Activated CD4-positive, alpha-beta T cell treated with anti-CD3 and anti-CD28 coated beads for 36 hours (primary cell): Measurements from ENCODE around the gene NECTIN2. TPM values are rescaled to one million over a fixed set of nuclear protein-coding genes. Genes with fewer than 3 reads are reported as not detected.

Experiments used
- ATAC-seq: fragments of 200-7000 bp; cut with Tn5 transposase; one replicate; pipeline ENCODE4 v1.10.0; 2021; ENCODE audit warnings: mild to moderate bottlenecking, moderate library complexity
- CTCF ChIA-PET: fragments of 350-600 bp; sonication (Branson Sonifier 250); formaldehyde crosslinking; loops from one replicate; lab custom pipeline; 2021; ENCODE audit warnings: antibody characterized with exemption; lab: Charles Lee
- POLR2A ChIA-PET: fragments of 350-600 bp; sonication (Branson Sonifier 250); formaldehyde crosslinking; loops from one replicate; lab custom pipeline; 2021; ENCODE audit warnings: antibody characterized with exemption, inconsistent platforms; lab: Charles Lee
- DNase-seq: peaks from one replicate; pipeline ENCODE4 v3.0.0-alpha.2; 2020
- H3K27ac Mint-ChIP-seq: one replicate; pipeline ENCODE4 v1.8.0; 2021; ENCODE audit warnings: mixed read lengths
- H3K27me3 Mint-ChIP-seq: one replicate; pipeline ENCODE4 v1.8.0; 2021; ENCODE audit warnings: mixed read lengths
- H3K36me3 Mint-ChIP-seq: one replicate; pipeline ENCODE4 v1.8.0; 2021; ENCODE audit warnings: low read depth, mixed read lengths
- H3K4me1 Mint-ChIP-seq: one replicate; pipeline ENCODE4 v1.8.0; 2021; ENCODE audit warnings: mixed read lengths
- H3K4me3 Mint-ChIP-seq: one replicate; pipeline ENCODE4 v1.8.0; 2021; ENCODE audit warnings: mild to moderate bottlenecking, moderate library complexity, mixed read lengths
- H3K9me3 Mint-ChIP-seq: one replicate; pipeline ENCODE4 v1.8.0; 2021; ENCODE audit warnings: low read depth, mixed read lengths
- intact Hi-C, 2 experiments: fragments of 100-400 bp; cut with DNase I in 1 of 2; cut with micrococcal nuclease in 1 of 2; formaldehyde crosslinking; loops; one replicate each; pipeline versions ENCODE4 v1.14.2 to v1.15.1; 2022 to 2024; cut with DNase I, micrococcal nuclease
- total RNA-seq, 2 experiments: library from RNA; stranded (reverse); gene quantifications; one replicate each; pipeline ENCODE4 v1.2.3, GENCODE V29; 2021

NECTIN2 gene
- total RNA-seq: under 1 TPM; 0.80 to 0.93 TPM

DNA sequence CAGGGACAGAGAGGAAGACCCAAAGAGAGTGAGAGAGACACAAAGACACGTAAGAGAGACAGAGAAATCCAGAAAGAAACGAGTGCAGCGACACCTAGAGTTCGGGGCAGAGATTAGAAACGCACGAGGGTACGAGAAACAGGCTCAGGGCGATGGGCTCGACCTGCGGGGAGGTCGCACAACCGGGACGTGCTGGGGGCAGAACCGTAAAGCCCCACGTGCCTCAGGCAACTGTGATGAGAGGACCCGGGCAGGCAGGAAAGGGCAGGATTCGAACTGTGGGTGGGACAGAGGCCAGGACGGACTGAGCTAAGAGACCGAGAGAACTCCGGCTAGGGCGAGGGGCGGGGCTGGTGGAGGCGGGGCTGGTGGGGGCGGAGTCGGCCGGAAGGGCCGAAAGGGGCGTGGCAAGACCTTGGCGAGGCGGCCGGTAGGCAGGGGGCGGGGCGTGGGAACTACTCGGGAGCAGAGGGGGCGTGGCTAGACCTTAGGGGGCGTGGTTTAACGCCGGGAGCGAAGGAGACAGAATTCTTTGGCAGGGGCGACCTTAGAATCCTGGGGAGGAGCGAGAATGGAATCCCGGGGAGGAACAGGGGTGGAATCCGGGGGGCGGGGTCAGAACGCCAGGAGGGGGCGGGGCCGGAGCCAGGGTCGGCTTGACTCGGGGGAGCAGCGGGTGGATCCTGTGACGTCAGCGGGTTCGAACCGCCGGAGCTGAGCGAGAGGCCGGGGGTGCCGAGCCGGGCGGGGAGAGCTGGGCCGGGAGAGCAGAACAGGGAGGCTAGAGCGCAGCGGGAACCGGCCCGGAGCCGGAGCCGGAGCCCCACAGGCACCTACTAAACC is at the start of gene NECTIN2:
Gene NECTIN2 (plus strand): TSS at position 686 of the 843 bp plus-strand sequence. CDS start 229 bp downstream, outside the sequence.
- H3K4me1 Mint-ChIP-seq: peaks cover 21% of the 10 kb centered on the region
- H3K27ac Mint-ChIP-seq: peak within 1 kb of the TSS; percentile 10
- H3K27me3 Mint-ChIP-seq: peaks cover 21% of the 10 kb centered on the region
- peak within 1 kb of the TSS; percentile 73 for H3K4me3 Mint-ChIP-seq
- H3K36me3 Mint-ChIP-seq: no peaks in the 10 kb centered on the region
- intact Hi-C loops: loop anchor here (1.0 to 10.0 kb wide), 15 partner anchors 44 to 333 kb away; partner anchors contain the start of genes CLPTM1 (in 2 of the 2), BLOC1S3 (in 1 of the 2), CEACAM16 (in 1 of the 2) and RELB (in 1 of the 2)
- DNase-seq (peak; percentile 98), ATAC-seq (peak; percentile 77)
- ChIA-PET POLR2A (no interaction called here), CTCF (interaction anchor here (0.5 to 1.4 kb wide), 7 partner anchors 16 to 332 kb away, joined by 3 to 10 read pairs (median 3); partner anchors contain the start of gene TRAPPC6A)
- no peaks in the 10 kb centered on the region for H3K9me3 Mint-ChIP-seq

DNA sequence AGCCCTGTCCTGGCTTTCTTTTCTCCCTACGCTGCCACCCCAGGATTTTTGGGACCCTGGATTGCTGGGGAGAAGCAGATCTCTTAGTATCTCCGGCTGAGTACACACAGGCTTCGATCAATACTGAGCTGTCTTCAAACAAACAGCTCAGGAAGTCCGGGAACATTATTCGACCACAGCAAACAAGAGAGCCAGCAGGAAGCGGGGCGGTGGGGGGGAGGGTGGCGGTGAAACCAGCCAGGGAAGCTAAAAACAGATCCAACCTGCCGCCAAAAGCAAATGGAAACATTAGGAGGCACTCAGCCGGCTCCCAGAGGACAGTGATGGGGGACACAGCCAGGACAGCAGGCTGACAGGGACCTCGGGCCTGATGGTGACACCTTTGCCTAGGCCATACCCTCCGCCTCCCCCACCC is 49.4 kb upstream of the NECTIN2 start:
- ChIA-PET POLR2A (no interaction called here), CTCF (interaction anchor here (1.9 to 2.9 kb wide), 2 partner anchors 12 to 73 kb away, joined by 9 to 10 read pairs; no protein-coding TSS in a partner anchor)
- Mint-ChIP-seq H3K9me3 (no peaks in the 10 kb centered on the region), H3K27me3 (no peaks in the 10 kb centered on the region), H3K4me1 (peaks cover 11% of the 10 kb centered on the region), H3K27ac (no peak overlapping the region), H3K36me3 (no peaks in the 10 kb centered on the region), H3K4me3 (no peak overlapping the region)
- intact Hi-C loops: no loop called here
- ATAC-seq: no peak
- DNase-seq: no peak

- POLR2A ChIA-PET: no interaction called here
- intact Hi-C loops: loop anchor here (1.0 kb wide), 2 partner anchors 46 to 152 kb away; no protein-coding TSS in a partner anchor
- ATAC-seq: no peak
- CTCF ChIA-PET: interaction anchor here (0.6 to 1.8 kb wide), 2 partner anchors 17 to 218 kb away, joined by 4 to 5 read pairs; no protein-coding TSS in a partner anchor
- no peaks in the 10 kb centered on the region for H3K9me3 Mint-ChIP-seq
- no peaks in the 10 kb centered on the region for H3K27me3 Mint-ChIP-seq
- DNase-seq: no peak
- H3K27ac Mint-ChIP-seq: no peak overlapping the region
- peaks cover 11% of the 10 kb centered on the region for H3K4me1 Mint-ChIP-seq
- no peaks in the 10 kb centered on the region for H3K36me3 Mint-ChIP-seq
- no peak overlapping the region for H3K4me3 Mint-ChIP-seq
Observed at GRCh38 chr19:44799627-44800346, 46.3 kb upstream of the NECTIN2 start.

DNA sequence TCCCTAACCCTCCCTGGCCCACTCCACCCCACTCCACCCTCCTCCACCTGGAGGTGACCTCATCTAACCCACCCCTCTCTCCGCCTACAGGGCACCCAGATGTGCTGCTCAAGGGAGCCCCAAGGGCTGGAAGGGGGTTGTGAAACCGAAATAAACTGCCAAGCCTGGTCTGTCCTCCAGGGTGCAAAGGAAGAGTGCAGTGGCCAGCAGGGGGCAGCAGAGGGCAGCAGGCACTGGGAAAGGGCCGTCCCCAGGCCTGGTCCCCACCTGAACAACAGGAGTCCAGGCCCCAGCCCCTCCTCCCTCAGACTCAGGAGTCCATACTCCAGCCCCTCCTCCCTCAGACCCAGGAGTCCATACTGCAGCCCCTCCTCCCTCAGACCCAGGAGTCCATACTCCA is 45.6 kb upstream of the NECTIN2 start:
- peaks cover 11% of the 10 kb centered on the region for H3K4me1 Mint-ChIP-seq
- no peaks in the 10 kb centered on the region for H3K27me3 Mint-ChIP-seq
- H3K4me3 Mint-ChIP-seq: no peak overlapping the region
- DNase-seq: peak; percentile 92
- H3K36me3 Mint-ChIP-seq: no peaks in the 10 kb centered on the region
- no peak overlapping the region for H3K27ac Mint-ChIP-seq
- intact Hi-C loops: loop anchor here (1.0 kb wide), 2 partner anchors 45 to 151 kb away; no protein-coding TSS in a partner anchor
- CTCF ChIA-PET: no interaction called here
- H3K9me3 Mint-ChIP-seq: no peaks in the 10 kb centered on the region
- peak; percentile 98 for ATAC-seq
- POLR2A ChIA-PET: no interaction called here

DNA sequence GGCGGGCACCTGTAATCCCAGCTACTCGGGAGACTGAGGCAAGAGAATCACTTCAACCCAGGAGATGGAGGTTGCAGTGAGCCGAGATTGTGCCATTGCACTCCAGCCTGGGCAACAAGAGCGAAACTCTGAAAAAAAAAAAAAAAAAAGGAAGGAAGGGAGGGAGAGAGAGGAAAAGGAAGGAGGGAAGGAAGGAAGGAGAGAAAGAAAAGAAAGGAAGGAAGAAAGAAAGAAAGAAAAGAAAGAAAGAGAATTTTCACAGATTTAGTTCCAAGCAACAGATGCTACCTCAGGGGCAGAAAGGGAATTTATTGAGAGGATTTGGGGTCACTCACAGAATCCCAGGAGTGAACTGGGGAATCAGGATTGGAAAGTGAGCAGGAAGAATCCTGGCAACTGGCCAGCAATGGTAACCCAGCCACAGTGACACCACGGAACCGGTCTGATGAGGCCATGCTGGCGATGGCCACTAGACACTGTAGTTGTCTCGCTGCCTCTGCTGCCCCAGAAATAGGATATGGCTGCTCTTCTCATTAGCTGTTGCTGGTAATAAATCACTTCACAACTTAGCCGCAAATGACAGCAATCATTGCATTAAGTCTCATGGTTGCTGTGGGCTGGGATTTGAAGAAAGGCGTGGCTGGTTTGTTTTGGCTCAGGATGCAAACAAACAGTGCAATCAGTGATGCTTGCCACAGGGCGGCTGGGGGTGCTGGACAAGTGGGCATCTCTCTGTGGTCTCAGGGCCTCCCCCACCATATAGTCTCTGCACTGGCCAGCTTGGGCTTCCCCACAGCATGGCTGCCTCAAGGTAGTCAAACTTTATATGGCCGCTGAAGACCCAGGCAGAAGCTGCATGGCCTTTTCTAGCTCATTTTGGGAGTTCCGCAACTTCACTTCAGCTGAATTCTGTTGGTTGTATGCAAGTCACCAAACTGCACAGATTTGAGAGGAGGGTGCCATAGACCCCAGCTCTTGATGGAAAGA is 42.4 kb upstream of the NECTIN2 start:
- no peak for ATAC-seq

GRCh38 chr19:44806291-44806690 is 39.8 kb upstream of the NECTIN2 start:
- ATAC-seq: no peak
- ChIA-PET POLR2A (no interaction called here), CTCF (interaction anchor here (0.6 to 1.3 kb wide), 4 partner anchors 22 to 1620 kb away, joined by 3 to 4 read pairs (median 4); no protein-coding TSS in a partner anchor)
- no peaks in the 10 kb centered on the region for H3K9me3 Mint-ChIP-seq
- no peak for DNase-seq
- no peak overlapping the region for H3K27ac Mint-ChIP-seq
- intact Hi-C loops: no loop called here
- peaks cover 16% of the 10 kb centered on the region for H3K27me3 Mint-ChIP-seq
- no peak overlapping the region for H3K4me3 Mint-ChIP-seq
- no peaks in the 10 kb centered on the region for H3K36me3 Mint-ChIP-seq
- peaks cover 4% of the 10 kb centered on the region for H3K4me1 Mint-ChIP-seq

More for the DNA sequence above, 42.4 kb upstream of the NECTIN2 start:
- ChIA-PET CTCF (interaction anchor here (0.6 to 2.3 kb wide), 4 partner anchors 20 to 80 kb away, joined by 3 to 11 read pairs (median 6); no protein-coding TSS in a partner anchor), POLR2A (no interaction called here)
- H3K27ac Mint-ChIP-seq: no peak overlapping the region
- H3K9me3 Mint-ChIP-seq: no peaks in the 10 kb centered on the region
- peaks cover 7% of the 10 kb centered on the region for H3K27me3 Mint-ChIP-seq
- no peak overlapping the region for H3K4me3 Mint-ChIP-seq
- DNase-seq: no peak
- no peaks in the 10 kb centered on the region for H3K36me3 Mint-ChIP-seq
- intact Hi-C loops: no loop called here
- H3K4me1 Mint-ChIP-seq: peaks cover 1% of the 10 kb centered on the region

GRCh38 chr19:44807162-44807561 is 38.9 kb upstream of the NECTIN2 start:
- no peaks in the 10 kb centered on the region for H3K9me3 Mint-ChIP-seq
- POLR2A ChIA-PET: no interaction called here
- no peaks in the 10 kb centered on the region for H3K36me3 Mint-ChIP-seq
- no peak overlapping the region for H3K27ac Mint-ChIP-seq
- intact Hi-C loops: no loop called here
- peaks cover 4% of the 10 kb centered on the region for H3K4me1 Mint-ChIP-seq
- DNase-seq: no peak
- CTCF ChIA-PET: interaction anchor here (0.5 to 1.3 kb wide), 5 partner anchors 13 to 83 kb away, joined by 3 to 4 read pairs (median 4); no protein-coding TSS in a partner anchor
- peaks cover 22% of the 10 kb centered on the region for H3K27me3 Mint-ChIP-seq
- no peak for ATAC-seq
- H3K4me3 Mint-ChIP-seq: no peak overlapping the region

- Mint-ChIP-seq H3K36me3 (no peaks in the 10 kb centered on the region), H3K27ac (no peak overlapping the region), H3K4me3 (no peak overlapping the region), H3K9me3 (no peaks in the 10 kb centered on the region), H3K4me1 (peaks cover 4% of the 10 kb centered on the region), H3K27me3 (peaks cover 22% of the 10 kb centered on the region)
- DNase-seq (no peak), ATAC-seq (no peak)
- CTCF ChIA-PET: interaction anchor here (0.5 to 1.1 kb wide), 4 partner anchors 12 to 84 kb away, joined by 3 to 4 read pairs (median 4); no protein-coding TSS in a partner anchor
- POLR2A ChIA-PET: no interaction called here
- intact Hi-C loops: no loop called here
Observed at GRCh38 chr19:44807652-44808462, 38.2 kb upstream of the NECTIN2 start.

DNA sequence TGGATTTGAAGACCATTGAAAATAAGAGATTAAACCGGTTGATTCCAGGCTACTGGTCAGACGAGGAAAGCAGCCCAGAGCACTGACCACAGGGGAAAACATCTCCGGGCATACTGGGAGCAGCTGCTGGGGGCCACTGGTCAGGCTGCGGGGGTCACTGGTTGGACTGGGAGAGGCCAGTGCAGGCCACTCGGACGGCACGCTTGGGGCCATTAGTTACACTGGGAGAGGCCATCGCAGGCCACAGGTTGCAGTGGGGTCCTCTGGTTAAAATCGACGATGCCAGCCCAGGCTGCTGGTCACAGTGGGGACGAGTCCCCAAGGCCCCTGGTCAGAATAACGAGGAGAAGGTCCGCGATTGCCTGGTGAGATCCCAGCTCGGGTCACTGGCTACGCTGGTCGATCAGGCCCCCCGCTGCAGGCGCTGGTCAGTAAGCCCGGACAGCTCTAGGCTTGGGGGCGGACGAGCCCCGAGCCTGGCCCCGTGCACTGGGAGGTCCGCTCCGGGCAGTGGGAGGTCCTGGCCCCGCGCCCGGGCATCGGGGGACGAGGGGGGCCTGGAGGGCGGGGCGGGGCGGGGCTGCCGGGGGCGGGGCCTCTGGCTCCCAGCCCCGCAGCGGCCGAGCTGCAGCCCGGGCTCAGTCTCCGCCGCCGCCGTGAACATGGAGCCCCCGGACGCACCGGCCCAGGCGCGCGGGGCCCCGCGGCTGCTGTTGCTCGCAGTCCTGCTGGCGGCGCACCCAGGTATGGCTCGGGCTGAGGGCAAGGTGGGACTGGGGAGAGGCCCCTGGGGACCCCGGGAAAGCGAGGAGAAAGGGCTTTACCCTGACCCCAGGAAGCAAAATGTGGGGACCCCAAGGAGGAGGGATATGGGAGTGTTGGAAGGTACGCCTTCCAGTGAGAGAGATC is 37.4 kb upstream of the NECTIN2 start, which contains the start of gene BCAM:
Gene BCAM (plus strand): TSS at position 641 of the 909 bp plus-strand sequence. CDS start 22 bp downstream, at position 663.
- ChIA-PET CTCF (no interaction called here), POLR2A (no interaction called here)
- intact Hi-C loops: no loop called here
- Mint-ChIP-seq H3K9me3 (no peaks in the 10 kb centered on the region), H3K36me3 (no peaks in the 10 kb centered on the region), H3K27me3 (peaks cover 22% of the 10 kb centered on the region), H3K4me1 (peaks cover 4% of the 10 kb centered on the region), H3K27ac (no peak within 1 kb of the TSS), H3K4me3 (no peak within 1 kb of the TSS)
- no peak for ATAC-seq
- no peak for DNase-seq
